Measurements from ENCODE around the gene IQCB1. TPM values are rescaled to one million over a fixed set of nuclear protein-coding genes. Genes with fewer than 3 reads are reported as not detected.
"Not testable (repeated sequence)": the region's sequence is repeated elsewhere in the genome, so short reads cannot be mapped to it uniquely, and the experiment has no call there.

Gene IQCB1, protein sequence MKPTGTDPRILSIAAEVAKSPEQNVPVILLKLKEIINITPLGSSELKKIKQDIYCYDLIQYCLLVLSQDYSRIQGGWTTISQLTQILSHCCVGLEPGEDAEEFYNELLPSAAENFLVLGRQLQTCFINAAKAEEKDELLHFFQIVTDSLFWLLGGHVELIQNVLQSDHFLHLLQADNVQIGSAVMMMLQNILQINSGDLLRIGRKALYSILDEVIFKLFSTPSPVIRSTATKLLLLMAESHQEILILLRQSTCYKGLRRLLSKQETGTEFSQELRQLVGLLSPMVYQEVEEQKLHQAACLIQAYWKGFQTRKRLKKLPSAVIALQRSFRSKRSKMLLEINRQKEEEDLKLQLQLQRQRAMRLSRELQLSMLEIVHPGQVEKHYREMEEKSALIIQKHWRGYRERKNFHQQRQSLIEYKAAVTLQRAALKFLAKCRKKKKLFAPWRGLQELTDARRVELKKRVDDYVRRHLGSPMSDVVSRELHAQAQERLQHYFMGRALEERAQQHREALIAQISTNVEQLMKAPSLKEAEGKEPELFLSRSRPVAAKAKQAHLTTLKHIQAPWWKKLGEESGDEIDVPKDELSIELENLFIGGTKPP
- 10.6 and 15.5 TPM in 2 replicates for total RNA-seq

DNA sequence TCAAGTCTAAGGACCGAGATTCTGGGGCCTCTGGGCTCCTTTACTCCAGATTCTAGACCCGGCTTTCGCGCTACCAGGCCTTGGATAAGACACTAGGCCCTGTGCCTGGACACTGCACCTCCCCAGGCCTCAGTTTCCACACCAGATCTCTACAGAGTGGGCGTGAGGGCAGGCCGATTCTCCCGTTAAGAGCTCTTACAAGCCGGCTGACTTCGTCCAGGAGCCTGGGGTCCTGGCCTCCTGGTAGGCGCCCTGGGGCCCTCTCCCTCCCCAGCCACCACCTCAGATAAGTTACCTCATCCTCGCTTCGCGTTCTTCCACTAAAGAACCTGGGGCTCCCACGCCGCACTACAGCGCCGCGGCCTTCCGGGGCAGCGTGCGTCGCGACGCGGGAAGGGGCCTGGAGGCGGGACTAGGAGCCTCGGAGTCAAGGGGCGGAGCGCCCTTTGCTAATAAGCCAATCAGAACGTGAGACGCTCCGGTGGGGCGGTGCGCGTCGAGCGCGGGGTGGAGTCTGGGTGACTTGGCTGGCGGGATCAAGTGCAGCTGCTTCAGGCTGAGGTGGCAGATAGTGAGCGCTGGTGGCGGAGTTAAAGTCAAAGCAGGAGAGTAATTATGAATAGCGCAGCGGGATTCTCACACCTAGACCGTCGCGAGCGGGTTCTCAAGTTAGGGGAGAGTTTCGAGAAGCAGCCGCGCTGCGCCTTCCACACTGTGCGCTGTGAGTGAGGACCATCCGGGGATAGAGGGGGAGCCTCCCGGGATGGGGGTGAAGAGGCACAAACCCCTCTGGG lies at the start of gene IQCB1, which contains the start of gene EAF2:
IQCB1 (minus strand) TSS at position 390 of the 794 bp plus-strand sequence. CDS start 6,100 bp downstream, outside the sequence.
EAF2 (plus strand) TSS at position 539 of the 794 bp plus-strand sequence; CDS start at position 616, 77 bp downstream.
- peak; percentile 98 for DNase-seq

DNA sequence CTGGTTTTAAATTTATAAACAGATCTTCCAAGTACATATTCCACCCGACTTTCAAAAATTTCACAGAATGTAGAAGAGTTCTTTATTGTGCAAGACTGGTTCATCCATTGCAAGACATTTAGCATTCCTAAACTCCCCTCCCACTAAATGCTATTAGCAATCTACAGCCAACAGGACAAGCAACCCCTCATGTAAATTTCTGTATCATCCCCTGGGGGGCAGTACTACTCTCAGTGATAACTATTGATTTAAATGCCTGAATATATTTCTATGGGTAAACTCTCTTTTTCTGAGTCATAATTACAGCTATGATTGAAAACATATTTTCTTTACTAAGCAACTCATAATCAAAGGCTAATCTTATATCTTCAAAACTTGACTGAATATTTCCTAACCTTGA lies 48.6 kb upstream of the IQCB1 start:
- peak; percentile 52 for DNase-seq

DNA sequence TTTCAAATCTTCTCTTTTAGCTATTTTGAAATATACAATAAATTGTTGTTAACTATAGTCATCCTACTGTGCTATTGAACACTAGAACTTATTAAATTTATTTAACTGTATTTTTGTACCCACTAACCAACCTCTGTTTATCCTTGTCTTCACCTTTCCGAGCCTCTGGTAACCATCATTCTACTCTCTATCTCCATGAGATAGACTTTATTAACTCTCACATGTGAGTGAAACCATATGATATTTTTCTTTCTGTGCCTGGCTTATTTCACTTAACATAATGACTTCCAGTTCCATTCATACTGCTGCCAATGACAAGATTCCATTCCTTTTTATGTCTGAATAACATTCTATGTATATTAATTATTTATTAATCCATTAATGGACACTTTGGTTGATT lies 43.6 kb upstream of the IQCB1 start:
- no peak for DNase-seq

DNA sequence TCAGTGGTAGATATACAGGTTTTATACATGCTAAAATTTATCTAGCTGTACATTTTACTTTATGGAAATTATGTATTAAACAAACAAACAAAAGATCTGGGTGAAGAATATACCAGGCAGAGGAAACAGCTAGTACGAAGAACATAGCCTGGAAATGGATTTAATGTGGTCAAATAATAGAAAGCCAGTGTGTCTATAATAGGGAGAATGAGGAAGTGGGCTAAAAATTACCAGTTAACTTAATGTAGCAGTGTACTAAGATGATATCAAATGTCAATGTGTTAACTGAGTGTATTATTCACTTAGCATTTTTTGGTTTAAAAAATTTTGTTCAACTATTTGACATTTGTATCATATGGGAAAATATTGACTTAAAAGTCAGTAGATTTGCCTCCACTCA lies 36.6 kb upstream of the IQCB1 start:
- no peak for DNase-seq

DNA sequence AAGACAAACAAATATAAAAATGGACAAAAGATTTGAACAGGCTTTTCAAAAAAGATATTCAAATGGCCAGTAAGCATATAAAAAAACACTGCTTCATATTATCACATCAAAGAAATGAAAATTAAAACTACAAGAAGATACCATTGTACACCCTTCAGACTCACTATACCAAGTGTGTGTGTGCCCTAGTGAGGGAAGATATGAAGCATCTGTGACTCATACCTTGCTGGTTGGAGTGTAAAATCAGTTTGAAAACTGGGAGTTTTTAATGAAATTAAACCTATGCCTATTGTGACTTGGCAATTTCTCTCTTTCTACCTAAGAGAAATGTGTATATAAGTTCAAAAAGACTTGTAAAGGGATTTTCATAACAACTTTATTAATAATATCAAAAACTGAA lies 35.9 kb upstream of the IQCB1 start:
- no peak for DNase-seq

DNA sequence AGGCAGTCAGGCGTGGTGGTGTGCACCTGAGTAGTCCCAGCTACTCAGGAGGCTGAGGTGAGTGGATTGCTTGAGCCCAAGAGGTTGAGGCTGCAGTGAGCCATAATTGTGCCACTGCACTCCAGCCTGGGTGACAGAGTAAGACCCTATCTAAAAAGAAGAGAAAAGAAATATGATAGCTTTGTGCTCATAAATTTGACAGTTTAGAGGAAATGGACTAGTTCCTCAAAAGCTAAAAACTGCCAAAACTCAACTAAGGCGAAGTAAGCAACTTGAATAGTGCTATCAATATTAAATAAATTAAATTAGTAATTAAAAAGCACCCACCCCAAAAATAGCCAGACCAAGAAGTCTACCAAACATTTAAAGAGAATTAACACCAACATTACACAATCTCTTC lies 34.9 kb upstream of the IQCB1 start:
- DNase-seq = no peak

DNA sequence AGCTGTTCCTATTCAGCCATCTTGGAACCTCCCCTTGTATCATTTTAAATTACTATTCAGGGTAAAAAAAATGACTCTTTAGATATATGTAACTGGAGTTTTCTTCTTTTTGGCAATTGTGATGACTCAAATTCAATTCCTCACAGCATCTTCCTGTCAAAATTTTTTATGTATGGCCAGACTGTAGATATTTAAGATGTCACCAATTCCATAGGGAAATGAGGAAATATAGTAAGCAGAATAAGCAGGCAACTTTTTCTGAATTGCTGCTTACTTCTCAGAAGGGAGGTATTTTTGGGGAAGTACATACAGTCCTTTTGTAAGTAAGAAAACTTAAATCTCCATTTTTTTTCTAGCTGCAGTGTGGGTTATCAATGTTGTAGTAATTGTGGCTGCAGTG lies 28.9 kb upstream of the IQCB1 start:
- no peak for DNase-seq

DNA sequence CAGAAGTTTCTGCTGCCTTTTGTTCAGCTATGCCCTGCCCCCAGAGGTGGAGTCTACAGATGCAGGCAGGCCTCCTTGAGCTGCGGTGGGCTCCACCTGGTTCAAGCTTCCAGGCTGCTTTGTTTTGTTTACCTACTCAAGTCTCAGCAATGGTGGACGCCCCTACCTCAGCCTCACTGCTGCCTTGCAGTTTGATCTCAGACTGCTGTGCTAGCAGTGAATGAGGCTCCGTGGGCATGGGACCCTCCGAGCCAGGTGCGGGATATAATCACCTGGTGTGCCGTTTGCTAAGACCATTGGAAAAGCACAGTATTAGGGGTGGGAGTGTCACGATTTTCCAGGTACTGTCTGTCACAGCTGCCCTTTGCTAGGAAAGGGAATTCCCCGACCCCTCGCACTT lies 28.4 kb upstream of the IQCB1 start:
- DNase-seq = not testable (repeated sequence)

DNA sequence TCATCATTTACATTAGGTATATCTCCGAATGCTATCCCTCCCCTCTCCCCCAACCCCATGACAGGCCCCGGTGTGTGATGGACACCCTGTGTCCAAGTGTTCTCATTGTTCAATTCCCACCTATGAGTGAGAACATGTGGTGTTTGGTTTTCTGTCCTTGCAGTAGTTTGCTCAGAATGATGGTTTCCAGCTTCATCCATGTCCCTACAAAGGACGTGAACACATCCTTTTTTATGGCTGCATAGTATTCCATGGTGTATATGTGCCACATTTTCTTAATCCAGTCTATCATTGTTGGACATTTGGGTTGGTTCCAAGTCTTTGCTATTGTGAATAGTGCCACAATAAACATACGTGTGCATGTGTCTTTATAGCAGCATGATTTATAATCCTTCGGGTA lies 22.9 kb upstream of the IQCB1 start:
- DNase-seq = not testable (repeated sequence)

DNA sequence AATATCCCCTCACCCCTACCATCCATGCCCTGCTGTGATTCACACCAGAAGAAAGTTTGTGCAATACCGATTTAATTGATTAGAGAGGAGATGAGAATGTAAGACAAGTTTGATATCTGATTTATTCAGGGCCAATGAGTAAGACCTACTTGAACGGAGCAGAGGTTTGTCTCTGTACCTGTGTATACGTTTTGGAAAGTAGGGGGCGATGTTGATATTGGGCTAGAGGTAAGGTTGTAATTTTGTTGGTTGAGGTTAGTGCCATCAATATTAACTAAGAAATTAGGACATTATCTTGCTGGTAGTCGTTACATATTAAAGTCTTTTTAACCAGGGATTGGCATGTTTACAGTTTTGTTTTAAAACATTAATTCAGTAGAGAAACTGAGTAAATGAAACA lies 20.7 kb upstream of the IQCB1 start:
- DNase-seq = peak; percentile 24

DNA sequence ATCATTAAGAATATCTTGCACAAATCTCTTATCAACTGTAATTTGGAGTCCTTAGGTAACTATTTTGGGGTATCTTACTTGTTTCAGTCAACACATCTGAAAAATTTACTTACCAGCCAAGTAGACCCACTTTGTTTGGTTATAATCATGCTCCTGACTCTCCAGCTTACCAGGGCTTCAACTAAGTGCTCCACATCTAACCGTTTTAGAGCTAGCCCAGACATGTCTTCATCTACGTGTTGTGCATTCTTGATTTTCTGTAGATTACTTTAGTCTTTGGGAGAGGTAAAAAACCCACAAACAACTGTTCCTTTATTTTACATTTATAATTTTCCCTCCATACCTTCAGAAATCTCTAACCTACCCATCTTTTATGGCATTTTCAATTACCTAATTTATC lies 17.4 kb upstream of the IQCB1 start:
- no peak for DNase-seq

DNA sequence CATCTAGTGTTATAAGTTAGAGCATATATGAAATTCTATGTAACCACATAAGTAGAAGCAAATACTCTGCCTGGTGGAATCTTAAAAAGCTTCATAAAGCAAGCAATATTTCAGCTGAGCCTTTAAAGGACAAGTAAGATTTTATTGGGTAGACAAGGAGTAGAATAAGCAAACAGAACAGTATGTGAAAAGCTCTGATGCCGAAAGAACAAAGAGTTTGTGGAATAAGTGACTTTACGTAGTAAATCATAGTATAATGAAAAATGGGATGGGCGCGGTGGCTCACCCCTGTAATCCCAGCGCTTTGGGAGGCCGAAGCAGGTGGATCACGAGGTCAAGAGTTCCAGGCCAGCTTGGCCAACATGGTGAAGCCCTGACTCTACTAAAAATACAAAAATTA lies 10.0 kb upstream of the IQCB1 start:
- DNase-seq = no peak

DNA sequence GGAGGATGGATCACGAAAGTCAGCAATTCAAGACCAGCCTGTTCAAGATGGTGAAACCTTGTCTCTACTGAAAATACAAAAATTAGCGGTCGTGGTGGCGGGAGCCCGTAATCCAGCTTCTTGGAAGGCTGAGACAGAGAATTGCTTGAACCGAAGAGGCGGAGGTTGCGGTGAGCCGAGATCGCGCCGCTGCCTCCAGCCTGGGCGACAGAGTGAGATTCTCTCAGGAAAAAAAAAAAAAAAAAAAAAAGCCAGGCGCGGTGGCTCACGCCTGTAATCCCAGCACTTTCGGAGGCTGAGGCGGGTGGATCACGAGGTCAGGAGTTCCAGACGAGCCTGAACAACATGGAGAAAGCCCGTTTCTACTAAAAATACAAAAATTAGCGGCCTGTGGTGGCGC lies 5.1 kb upstream of the IQCB1 start:
- no peak for DNase-seq

DNA sequence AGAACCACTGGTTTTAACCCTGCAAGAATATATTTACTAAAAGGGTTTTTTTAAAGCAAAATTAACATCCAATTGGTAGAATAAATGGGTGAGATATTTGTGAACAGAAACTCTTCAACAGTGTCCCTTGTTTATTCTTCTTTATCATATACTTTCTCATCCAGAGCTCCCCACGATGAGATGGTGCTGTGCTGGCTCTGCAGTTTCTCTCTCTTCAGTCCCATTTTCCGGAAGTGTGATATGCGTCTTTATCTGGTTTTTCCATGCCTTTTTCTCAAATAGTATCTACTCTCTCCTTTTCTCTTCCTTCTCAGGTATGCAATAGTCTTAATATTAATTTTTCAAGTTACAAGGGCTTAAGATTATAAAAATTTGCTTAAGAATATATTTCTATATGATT lies 1.6 kb upstream of the IQCB1 start:
- no peak for DNase-seq

DNA sequence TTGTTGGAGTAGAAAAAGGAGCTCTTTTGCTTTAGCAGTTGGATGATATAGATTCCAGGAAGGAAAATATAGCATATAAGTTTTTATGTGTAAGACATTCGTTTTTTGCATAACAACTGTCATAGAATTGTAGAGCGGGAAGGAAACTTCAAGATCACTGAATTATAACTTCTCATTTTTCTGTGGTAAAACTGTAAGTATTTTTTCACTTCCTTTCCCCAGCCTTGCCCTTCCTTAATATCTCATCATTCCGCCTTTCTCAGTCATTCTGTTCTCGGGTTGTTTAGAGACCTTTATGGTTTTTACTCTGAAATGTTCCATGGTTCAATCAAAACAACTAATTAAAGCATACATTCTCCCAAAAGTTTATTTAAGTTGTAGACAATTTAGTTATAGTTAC lies 1.2 kb upstream of the IQCB1 start:
- DNase-seq = no peak

DNA sequence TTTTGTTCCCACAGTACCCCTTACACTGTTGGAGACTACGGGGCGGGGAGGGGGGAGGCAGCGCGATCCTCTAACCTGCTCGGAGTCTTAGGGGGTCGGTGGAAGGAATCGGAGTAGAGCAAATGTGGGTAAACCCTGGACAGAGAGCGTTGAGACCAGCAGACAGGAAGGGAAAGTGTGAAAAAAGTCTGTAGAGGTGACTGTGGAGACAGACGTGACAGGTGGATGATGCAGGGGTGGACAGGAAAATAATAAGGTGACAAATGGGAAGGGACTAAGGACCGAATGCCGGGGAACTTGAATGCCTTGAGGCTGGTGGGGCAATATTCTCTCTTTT lies 573 bp upstream of the IQCB1 start:
- DNase-seq = no peak

DNA sequence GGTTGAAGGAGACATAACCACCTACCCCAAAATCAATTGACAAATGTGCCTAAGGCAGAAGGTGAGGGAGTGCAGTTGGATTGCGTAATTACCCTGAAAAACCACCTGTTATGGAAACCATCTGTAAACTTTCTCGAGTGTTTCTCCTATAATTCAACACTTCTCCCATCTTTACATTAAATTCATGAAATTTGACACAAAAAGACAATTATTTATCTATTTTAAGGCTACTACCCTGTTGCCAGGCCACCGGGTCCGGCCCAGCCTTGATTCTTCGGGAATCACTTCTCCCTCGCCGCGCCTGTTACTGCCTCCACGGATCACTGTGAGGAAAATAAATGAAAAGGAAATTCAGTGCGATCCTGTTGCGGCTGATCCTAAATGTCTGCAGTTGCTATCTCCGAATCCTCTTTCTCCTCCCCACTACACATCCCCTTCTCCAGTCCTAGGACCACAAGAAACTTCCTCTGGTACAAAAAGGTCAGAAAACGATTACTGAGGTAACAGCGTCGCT lies 646 bp downstream of the IQCB1 start:
- DNase-seq = no peak

DNA sequence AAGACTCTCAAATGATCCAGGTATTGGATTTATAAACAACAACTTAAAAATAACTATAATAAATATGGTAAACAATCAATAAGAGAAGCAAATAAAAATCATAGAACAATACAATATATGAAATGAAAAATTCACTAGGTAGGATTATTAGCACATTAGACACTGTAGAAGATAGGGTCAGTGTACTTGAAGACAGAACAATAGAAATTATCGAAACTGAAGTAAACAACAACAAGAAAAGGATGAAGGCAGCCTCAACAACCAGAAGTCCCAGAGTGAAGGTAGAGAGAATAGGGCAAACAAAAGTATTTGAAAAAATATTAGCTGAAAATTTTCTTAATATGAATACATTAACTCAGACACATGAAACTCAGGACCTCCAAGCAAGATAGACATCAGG lies 11.9 kb downstream of the IQCB1 start:
- no peak for DNase-seq

DNA sequence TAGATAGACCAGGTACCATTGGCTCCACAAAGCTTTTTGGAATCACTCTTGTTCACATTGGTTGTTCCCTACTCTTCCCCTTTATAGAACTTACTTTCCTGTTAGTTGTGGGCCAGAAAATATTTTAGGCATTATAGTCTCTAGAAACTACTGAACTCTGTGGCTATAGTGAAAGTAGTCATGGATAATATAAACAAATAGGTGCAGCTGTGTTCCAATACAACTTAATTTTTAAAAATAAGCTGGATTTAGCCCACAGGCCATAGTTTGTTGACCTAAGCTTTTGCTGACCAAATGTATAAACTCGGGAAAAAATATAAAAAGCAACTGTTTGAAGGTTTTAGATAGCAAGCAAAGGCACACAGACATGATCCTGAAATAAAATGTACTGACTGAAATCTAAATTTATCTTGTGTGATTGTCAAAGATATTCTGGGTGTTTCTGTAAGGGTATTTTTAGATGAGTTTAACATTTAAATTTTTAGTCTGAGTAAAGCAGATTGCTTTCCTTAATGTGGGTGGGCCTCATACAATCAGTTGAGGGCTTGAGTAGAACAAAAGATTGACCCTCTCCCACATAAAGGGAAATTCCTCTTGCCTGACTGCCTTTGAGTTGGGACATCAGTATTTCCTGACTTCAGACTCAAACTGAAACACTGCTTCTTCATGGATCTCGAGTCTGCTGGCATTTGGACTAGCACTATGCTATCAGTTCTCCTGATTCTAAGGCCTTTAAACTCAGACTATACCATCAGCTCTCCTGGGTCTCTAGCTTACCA lies 13.2 kb downstream of the IQCB1 start:
- DNase-seq = no peak

DNA sequence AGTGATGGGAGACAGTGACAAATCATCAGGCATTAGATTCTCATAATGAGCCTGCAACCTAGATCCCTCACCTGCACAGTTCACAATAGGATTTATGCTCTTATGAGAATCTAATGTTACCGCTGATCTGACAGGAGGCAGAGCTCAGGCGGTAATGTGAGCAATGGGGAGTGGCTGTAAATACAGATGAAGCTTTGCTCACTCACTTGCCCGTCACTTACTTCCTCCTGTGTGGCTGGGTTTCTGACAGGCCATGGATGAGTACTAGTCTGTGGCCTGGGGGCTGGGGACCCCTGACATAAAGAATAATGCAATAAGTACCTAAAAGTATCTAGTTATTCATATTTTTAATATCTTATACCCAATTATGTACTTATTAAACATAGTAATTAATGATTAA lies 15.6 kb downstream of the IQCB1 start:
- DNase-seq = no peak

DNA sequence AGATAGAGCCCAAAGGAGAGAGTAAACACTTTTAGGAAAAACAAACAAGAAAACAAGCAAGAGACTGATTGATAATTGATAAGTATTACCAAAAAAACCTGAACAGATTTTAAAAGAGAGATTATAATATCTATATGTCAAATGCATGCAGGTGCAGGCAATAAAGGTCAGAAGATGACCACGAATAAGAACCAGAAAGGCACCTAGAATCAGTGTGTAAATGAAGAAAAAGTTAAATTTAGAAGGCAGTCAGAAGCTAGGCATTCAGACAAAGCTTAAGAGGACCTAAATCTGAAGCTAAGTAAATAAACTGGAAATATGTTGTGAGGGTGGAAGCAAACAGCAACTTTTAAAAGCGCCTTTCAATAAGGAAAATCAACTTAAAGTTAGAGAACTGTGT lies 16.3 kb downstream of the IQCB1 start:
- no peak for DNase-seq

DNA sequence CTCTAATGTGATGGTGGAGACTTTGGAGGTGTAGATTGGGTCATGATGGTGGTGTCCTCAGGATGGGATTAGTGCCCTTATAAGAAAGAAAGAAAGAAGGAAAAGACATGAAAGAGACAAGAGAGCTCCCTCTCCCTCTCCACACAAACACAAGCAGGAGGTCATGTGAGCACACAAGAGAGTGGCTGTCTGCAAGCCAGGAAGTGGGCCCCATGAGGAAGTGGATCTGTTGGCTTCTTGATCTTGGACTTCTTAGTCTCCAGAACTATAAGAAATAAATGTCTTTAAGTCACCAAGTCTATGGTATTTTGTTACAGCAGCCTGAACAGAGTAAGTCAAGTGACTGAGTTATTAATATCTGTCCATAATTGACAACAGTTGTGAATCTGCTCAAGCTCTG lies 17.1 kb downstream of the IQCB1 start:
- no peak for DNase-seq

DNA sequence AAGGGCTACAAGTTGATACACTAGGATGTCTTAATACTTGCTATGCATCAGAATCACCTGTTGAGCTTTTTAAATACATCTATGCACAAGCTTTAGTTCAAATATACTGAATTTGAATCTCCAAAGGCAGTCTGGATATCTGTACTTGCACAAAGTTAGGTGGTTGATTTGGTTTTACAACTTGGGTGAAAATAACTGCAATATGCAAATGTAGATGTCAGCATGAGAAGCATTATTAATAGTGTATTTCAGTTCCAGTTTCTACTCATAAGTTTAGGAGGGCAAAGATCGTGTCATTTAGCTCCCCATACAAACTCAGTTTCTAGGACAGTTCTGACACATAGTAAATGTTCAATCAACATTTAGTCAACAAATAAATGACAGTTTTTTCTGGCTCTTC lies 25.6 kb downstream of the IQCB1 start:
- no peak for DNase-seq

All from dermis blood vessel endothelial cell (primary cell).